Left ventricle myocardium inferior (tissue), 1 donor: Measurements from ENCODE around the gene ZFTA. TPM values are rescaled to one million over a fixed set of nuclear protein-coding genes. Genes with fewer than 3 reads are reported as not detected.
"Not testable (repeated sequence)": the region's sequence is repeated elsewhere in the genome, so short reads cannot be mapped to it uniquely, and the experiment has no call there.

Experiments used
- DNase-seq: peaks from one replicate; pipeline ENCODE4 v3.0.0-alpha.2; 2020
- H3K27ac ChIP-seq: fragments of 200-600 bp; replicated peaks from 2 replicates; pipeline ENCODE4 v1.8.0; 2021
- H3K27me3 ChIP-seq: fragments of 200-600 bp; 2 replicates; pipeline ENCODE4 v1.8.0; 2021; ENCODE audit warnings: low read depth
- H3K36me3 ChIP-seq: fragments of 200-600 bp; 2 replicates; pipeline ENCODE4 v1.8.0; 2021
- H3K4me1 ChIP-seq: fragments of 200-600 bp; 2 replicates; pipeline ENCODE4 v1.8.0; 2021
- H3K4me3 ChIP-seq: fragments of 200-600 bp; 2 replicates; pipeline ENCODE4 v1.8.0; 2021; ENCODE audit warnings: mild to moderate bottlenecking, moderate library complexity
- H3K9me3 ChIP-seq: fragments of 200-600 bp; replicated peaks from 2 replicates; pipeline ENCODE4 v1.8.0; 2021
- intact Hi-C: fragments of 100-400 bp; cut with micrococcal nuclease; formaldehyde crosslinking; loops from one replicate; pipeline ENCODE4 v1.11.0; 2022
- total RNA-seq: library from RNA; stranded (reverse); fragmentation: NEBNext Ultra II Directional; extraction: Animal tissue kit (Norgen Biotek cat#: 25700); gene quantifications from one replicate; pipeline ENCODE4 v1.2.1, GENCODE V29; 2021
- TF ChIP-seq, protein P1 (sequence below): fragments of 200-600 bp; IDR thresholded peaks from 2 replicates; pipeline ENCODE4 v1.8.0; 2021; ENCODE audit warnings: antibody characterized with exemption, mild to moderate bottlenecking, borderline replicate concordance
- donor health status: DM: no; HTN: yes; CAD: no; lungs with severe emphysema.

Gene ZFTA
- total RNA-seq, 1 donor from 2014 or later = 11.5 TPM

GRCh38 chr11:63785823-63786222 lies 17.2 kb upstream of the ZFTA start:
- H3K9me3 ChIP-seq = peaks cover 3% of the 10 kb centered on the region
- no peaks in the 10 kb centered on the region for H3K27me3 ChIP-seq
- no peak overlapping the region for H3K4me3 ChIP-seq
- TF ChIP-seq, protein P1, sequence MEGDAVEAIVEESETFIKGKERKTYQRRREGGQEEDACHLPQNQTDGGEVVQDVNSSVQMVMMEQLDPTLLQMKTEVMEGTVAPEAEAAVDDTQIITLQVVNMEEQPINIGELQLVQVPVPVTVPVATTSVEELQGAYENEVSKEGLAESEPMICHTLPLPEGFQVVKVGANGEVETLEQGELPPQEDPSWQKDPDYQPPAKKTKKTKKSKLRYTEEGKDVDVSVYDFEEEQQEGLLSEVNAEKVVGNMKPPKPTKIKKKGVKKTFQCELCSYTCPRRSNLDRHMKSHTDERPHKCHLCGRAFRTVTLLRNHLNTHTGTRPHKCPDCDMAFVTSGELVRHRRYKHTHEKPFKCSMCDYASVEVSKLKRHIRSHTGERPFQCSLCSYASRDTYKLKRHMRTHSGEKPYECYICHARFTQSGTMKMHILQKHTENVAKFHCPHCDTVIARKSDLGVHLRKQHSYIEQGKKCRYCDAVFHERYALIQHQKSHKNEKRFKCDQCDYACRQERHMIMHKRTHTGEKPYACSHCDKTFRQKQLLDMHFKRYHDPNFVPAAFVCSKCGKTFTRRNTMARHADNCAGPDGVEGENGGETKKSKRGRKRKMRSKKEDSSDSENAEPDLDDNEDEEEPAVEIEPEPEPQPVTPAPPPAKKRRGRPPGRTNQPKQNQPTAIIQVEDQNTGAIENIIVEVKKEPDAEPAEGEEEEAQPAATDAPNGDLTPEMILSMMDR = no peak
- DNase-seq = no peak
- no peak overlapping the region for H3K27ac ChIP-seq
- intact Hi-C loops = no loop called here
- H3K36me3 ChIP-seq = no peaks in the 10 kb centered on the region
- no peaks in the 10 kb centered on the region for H3K4me1 ChIP-seq

DNA sequence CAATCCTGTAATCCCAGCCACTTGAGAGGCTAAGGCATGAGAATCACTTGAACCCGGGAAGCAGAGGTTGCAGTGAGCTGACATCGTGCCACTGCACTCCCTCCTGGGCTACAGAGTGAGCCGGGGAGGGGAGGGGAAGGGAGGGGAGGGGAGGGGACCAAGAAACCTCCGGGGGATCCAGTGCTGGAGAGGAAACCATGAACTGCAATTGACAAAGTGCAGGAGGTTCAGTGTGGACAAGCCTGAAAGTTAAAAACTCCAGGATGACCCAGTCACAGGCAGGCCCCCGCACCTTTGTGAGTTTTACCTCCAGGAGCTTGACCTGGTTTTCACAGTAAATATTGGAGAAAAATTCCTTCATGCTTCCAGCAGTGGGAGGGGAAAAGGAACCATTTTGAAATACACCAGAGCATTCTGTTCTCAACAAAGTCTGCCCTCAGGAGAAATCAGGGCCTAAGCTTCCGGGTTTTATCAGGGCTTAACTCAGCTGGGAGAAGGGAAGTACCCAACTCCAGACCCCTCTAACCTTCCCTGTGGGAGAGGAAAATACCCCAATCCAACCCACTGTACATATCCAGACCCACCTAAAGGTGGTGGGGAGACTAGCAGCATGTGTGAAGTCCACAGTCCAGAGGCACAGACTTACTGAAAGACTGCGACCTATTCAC lies 15.5 kb upstream of the ZFTA start:
- Histone ChIP-seq H3K36me3 (no peaks in the 10 kb centered on the region), H3K4me3 (no peak overlapping the region), H3K4me1 (peaks cover 7% of the 10 kb centered on the region), H3K9me3 (no peaks in the 10 kb centered on the region), H3K27me3 (no peaks in the 10 kb centered on the region), H3K27ac (no peak overlapping the region)
- DNase-seq = no peak
- TF ChIP-seq, protein P1 = no peak
- intact Hi-C loops = no loop called here

GRCh38 chr11:63782749-63783148 lies 14.2 kb upstream of the ZFTA start:
- TF ChIP-seq, protein P1 = no peak
- Histone ChIP-seq H3K4me3 (no peak overlapping the region), H3K27ac (no peak overlapping the region), H3K36me3 (no peaks in the 10 kb centered on the region), H3K9me3 (no peaks in the 10 kb centered on the region), H3K4me1 (peaks cover 14% of the 10 kb centered on the region), H3K27me3 (no peaks in the 10 kb centered on the region)
- DNase-seq = no peak
- intact Hi-C loops = no loop called here

DNA sequence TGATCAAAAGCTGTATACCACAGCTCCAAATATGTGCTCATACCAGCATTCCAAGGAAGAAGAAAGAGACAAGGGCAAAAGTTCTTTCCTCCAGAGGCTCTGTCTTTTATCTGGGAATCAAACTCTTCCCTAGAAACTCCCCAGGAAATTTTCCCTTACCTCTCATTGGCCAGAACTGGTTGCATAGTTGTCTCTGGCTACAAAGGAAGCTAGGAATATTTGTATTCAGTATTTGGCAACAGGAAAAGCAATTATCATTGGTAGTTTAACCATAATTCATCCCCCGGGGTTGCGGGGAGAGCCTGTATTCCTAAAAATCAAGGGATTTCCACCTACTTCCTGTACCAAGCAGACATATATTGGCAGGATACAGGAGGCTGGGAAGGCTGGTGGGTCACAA lies 10.5 kb upstream of the ZFTA start:
- TF ChIP-seq, protein P1 = no peak
- Histone ChIP-seq H3K27ac (no peak overlapping the region), H3K27me3 (no peaks in the 10 kb centered on the region), H3K36me3 (no peaks in the 10 kb centered on the region), H3K4me1 (peaks cover 14% of the 10 kb centered on the region), H3K4me3 (no peak overlapping the region), H3K9me3 (no peaks in the 10 kb centered on the region)
- intact Hi-C loops = no loop called here
- no peak for DNase-seq

- H3K27me3 ChIP-seq = no peaks in the 10 kb centered on the region
- H3K4me1 ChIP-seq = peaks cover 17% of the 10 kb centered on the region
- H3K9me3 ChIP-seq = no peaks in the 10 kb centered on the region
- intact Hi-C loops = no loop called here
- DNase-seq = no peak
- H3K36me3 ChIP-seq = no peaks in the 10 kb centered on the region
- H3K27ac ChIP-seq = no peak overlapping the region
- no peak overlapping the region for H3K4me3 ChIP-seq
- TF ChIP-seq, protein P1 = no peak
Measured at GRCh38 chr11:63775191-63775590, 6.6 kb upstream of the ZFTA start.

GRCh38 chr11:63771741-63772318 lies 3.3 kb upstream of the ZFTA start:
- H3K4me3 ChIP-seq, intact Hi-C loops, DNase-seq, H3K36me3 ChIP-seq, H3K27ac ChIP-seq, H3K27me3 ChIP-seq, H3K9me3 ChIP-seq: not testable (repeated sequence)
- H3K4me1 ChIP-seq = peaks cover 30% of the 10 kb centered on the region
